Esophagus squamous epithelium (tissue), 5 donors: ENCODE measurements around the gene HNRNPA3. TPM values are rescaled to one million over a fixed set of nuclear protein-coding genes. Genes with fewer than 3 reads are reported as not detected.
"Not testable (repeated sequence)": the region's sequence is repeated elsewhere in the genome, so short reads cannot be mapped to it uniquely, and the experiment has no call there.

Experiments
- DNase-seq: peaks from one replicate; lab custom pipeline; 2025; lab: John Stamatoyannopoulos, UW
- H3K27ac ChIP-seq, 4 donors: fragments of 200-600 bp; sonication (generic); one replicate each; pipeline ENCODE4 v1.5.1; 2016 to 2019; ENCODE audit warnings: mild to moderate bottlenecking in 1 of 4
- H3K27me3 ChIP-seq, 4 donors: fragments of 200-600 bp; sonication (generic); 1 replicate in 3 of 4; 2 replicates in 1 of 4; pipeline versions ENCODE4 v1.5.1 to v1.6.0; 2017 to 2021; ENCODE audit warnings: antibody characterized with exemption in 1 of 4
- H3K36me3 ChIP-seq, 3 donors: fragments of 200-600 bp; sonication (generic); one replicate each; pipeline ENCODE4 v1.5.1; 2016 to 2019
- H3K4me1 ChIP-seq, 3 donors: fragments of 200-600 bp; sonication (generic); one replicate each; pipeline ENCODE4 v1.5.1; 2017 to 2019
- H3K4me3 ChIP-seq, 4 donors: fragments of 200-600 bp; sonication (generic); 1 replicate in 3 of 4; 2 replicates in 1 of 4; pipeline ENCODE4 v1.5.1; 2016 to 2019; ENCODE audit warnings: mild to moderate bottlenecking in 2 of 4, moderate library complexity in 1 of 4
- H3K9me3 ChIP-seq, 3 donors: fragments of 200-600 bp; sonication (generic); one replicate each; pipeline ENCODE4 v1.5.1; 2016 to 2019
- CTCF ChIP-seq, 6 experiments: fragments of 450-650 bp in 4 of 6; fragments of 200-600 bp in 2 of 6; sonication (generic) in 2 of 6; IDR thresholded peaks; one replicate each; pipeline ENCODE4 v1.5.1; 2016 to 2019; ENCODE audit warnings: antibody characterized with exemption in 6 of 6, mild to moderate bottlenecking in 4 of 6, moderate library complexity in 4 of 6
- POLR2A ChIP-seq, 4 donors: fragments of 450-650 bp; IDR thresholded peaks; one replicate each; pipeline ENCODE4 v1.6.1; 2017; ENCODE audit warnings: antibody characterized with exemption in 4 of 4, mild to moderate bottlenecking in 4 of 4, moderate library complexity in 3 of 4
- WGBS, 2 donors: methylation state at CpG; one replicate each; pipeline ENCODE4 v1.1.5; 2018; 5-methylcytosine and 5-hydroxymethylcytosine counted together
- intact Hi-C: fragments of 100-400 bp; cut with DNase I; formaldehyde crosslinking; loops from one replicate; pipeline ENCODE4 v1.15.0; 2022
- total RNA-seq, 4 donors: library from RNA; depleted of rRNA; stranded (reverse); fragments of >200 nt; gene quantifications; one replicate each; pipeline ENCODE4 v1.1.0, GENCODE V29; 2016
- donor health status: DM: yes; HTN: yes; CAD: no.

HNRNPA3 gene
- total RNA-seq, 4 donors from 2014 or later = 34.9 to 78.2 (median 61.6) TPM

DNA sequence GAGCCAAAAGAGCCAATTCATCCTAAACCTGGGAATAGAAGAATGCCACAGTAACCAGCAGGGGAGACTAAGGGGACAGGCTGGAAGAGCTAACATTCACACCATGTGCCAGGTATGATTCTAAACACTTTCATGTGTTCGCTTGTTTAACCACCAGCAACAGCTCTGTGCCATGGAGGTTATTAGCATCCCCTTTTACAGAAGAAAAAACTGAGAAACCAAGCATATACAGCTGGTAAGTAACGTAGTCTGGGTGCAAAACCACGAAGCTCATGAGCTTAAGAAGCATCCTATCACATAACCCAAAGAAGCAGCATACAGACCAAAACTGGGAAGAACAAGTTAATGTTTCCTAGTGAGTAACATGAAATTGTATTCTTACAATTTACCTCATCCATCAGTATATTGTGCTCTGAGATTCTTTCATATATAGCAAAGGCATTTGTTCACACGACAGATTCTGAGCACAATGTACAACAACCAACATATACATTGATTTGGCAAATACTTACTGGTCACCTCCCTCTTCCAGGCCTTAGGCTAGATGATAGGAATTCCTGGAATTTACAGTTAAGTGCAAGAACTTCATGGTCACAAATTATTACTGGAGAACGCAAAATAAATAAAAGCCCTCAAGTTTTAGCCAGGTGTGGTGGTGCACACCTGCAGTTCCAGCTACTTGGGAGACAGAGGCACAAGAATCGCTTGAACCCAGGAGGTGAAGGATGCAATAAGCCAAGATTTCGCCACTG is 36.5 kb upstream of the HNRNPA3 start:
- H3K4me3 ChIP-seq = no peak overlapping the region
- 87 to 88% methylated on average over 7 of the region's 7 CpGs for WGBS, 2 donors

DNA sequence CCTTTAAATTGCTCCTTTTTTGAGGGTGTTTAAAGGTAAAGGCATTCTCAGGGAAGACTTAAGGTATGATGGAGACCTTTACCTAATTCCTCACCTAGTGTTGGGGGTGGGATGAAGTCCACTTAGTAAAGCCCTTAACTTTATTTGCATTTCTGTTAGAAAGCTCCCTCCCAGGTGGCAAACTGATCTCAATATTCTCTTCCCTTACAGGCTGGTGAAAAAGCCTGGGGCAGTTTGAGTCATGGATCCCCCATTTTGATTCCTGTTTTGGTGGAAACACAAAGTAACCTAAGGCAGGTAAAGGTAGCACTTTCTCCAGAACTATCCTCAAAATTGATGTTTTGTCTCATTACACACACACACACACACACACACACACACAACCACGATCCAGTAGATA is 33.8 kb upstream of the HNRNPA3 start:
- TF ChIP-seq CTCF (IDR thresholded peaks at IDR 0.05) = no peak
- TF ChIP-seq POLR2A (IDR thresholded peaks at IDR 0.05) = no peak
- no peak overlapping the region for H3K27ac ChIP-seq
- H3K27me3 ChIP-seq = no peaks in the 10 kb centered on the region
- no peaks in the 10 kb centered on the region for H3K9me3 ChIP-seq
- H3K36me3 ChIP-seq = no peaks in the 10 kb centered on the region
- no peak overlapping the region for H3K4me3 ChIP-seq
- no peak for DNase-seq
- intact Hi-C loops = no loop called here
- no peaks in the 10 kb centered on the region for H3K4me1 ChIP-seq
- 57 to 67% methylated on average over 1 of the region's 1 CpG for WGBS, 2 donors

More for the DNA sequence above, 36.5 kb upstream of the HNRNPA3 start:
- H3K36me3 ChIP-seq = no peaks in the 10 kb centered on the region
- intact Hi-C loops = no loop called here
- peaks cover 0 to 18% (median 11%) of the 10 kb centered on the region in 3 donors for H3K4me1 ChIP-seq
- TF ChIP-seq POLR2A (IDR thresholded peaks at IDR 0.05) = no peak
- no peak for TF ChIP-seq CTCF (IDR thresholded peaks at IDR 0.05)
- H3K9me3 ChIP-seq = no peaks in the 10 kb centered on the region
- no peak for DNase-seq
- no peaks in the 10 kb centered on the region for H3K27me3 ChIP-seq
- H3K27ac ChIP-seq = no peak overlapping the region

DNA sequence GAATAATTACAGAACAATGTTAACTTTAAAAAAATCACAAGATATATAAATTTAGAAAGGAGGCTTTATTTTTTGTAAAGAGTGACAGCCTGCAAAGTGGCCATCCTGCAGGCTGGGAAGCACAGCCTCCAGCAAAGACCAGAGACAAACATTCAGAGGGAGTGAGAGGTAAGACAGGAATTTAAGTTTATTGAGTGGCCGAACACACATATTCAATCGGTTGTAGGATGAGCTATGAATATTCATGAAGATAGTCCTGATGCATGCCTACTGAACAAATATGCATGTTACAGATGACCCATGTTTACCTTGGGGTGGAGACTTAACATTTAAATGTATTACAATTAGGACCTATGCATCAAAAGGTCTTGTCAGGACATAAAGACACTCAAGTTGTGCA is 33.4 kb upstream of the HNRNPA3 start:
- no peaks in the 10 kb centered on the region for H3K4me1 ChIP-seq
- no peak overlapping the region for H3K27ac ChIP-seq
- 79 to 90% methylated on average over 2 of the region's 2 CpGs for WGBS, 2 donors
- H3K4me3 ChIP-seq = no peak overlapping the region
- intact Hi-C loops = no loop called here
- H3K9me3 ChIP-seq = no peaks in the 10 kb centered on the region
- DNase-seq = no peak
- H3K27me3 ChIP-seq = no peaks in the 10 kb centered on the region
- TF ChIP-seq CTCF (IDR thresholded peaks at IDR 0.05) (no peak), POLR2A (IDR thresholded peaks at IDR 0.05) (no peak)
- H3K36me3 ChIP-seq = no peaks in the 10 kb centered on the region

- H3K4me3 ChIP-seq, intact Hi-C loops, H3K9me3 ChIP-seq, H3K36me3 ChIP-seq, H3K27ac ChIP-seq, H3K4me1 ChIP-seq, DNase-seq, H3K27me3 ChIP-seq: not testable (repeated sequence)
These were observed 32.9 kb upstream of the HNRNPA3 start for GRCh38 chr2:177179671-177180070.

DNA sequence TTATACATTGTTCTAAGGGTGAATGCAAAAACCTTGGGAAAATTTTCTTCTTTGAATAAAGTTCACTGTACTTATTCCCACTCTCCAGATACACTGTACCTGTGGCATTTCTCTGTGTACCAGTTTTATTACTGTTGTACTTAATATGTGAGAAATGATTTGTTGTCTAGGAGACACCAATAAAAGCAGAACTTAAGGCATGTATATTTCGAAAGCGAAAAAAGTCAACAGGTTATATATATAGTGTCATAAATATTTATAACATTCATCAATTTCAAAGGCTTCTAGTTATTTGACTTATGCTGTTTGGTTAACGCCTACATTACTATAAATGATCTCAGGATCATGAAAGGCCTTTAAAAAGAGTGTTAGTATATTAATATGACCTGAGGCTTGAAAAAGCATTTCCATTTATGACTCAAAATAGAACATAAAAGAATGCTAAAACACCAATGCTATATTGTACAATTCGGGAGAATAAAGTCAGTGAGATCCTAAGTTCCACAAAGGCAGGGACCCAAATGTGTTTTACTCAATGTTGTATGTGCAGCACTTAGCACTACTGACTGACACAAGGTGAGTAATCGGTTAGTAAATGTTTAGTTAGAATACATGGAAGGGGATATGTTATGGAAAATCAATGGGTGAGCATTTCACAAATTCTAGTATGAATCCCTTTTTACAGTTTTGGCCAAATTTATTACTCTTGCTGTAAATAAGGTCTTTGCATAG is 32.2 kb upstream of the HNRNPA3 start:
- no peak for TF ChIP-seq POLR2A (IDR thresholded peaks at IDR 0.05)
- no peak for TF ChIP-seq CTCF (IDR thresholded peaks at IDR 0.05)
- 74 to 76% methylated on average over 5 of the region's 5 CpGs for WGBS, 2 donors
- no peak for DNase-seq
- Histone ChIP-seq H3K27ac (no peak overlapping the region), H3K9me3 (no peaks in the 10 kb centered on the region), H3K4me3 (no peak overlapping the region), H3K4me1 (no peaks in the 10 kb centered on the region), H3K27me3 (no peaks in the 10 kb centered on the region), H3K36me3 (no peaks in the 10 kb centered on the region)
- intact Hi-C loops = no loop called here
